Liver (tissue), 9 donors: Measurements from ENCODE around the gene LTBP2. TPM values are rescaled to one million over a fixed set of nuclear protein-coding genes. Genes with fewer than 3 reads are reported as not detected.

Experiments used
- DNase-seq: peaks from one replicate; pipeline ENCODE4 v3.0.0-alpha.2; 2017; ENCODE audit warnings: low spot score
- H3K27ac ChIP-seq, 2 donors: one replicate each; pipeline ENCODE4 v1.7.0; 2013; ENCODE audit warnings: inconsistent platforms in 2 of 2, low read length in 2 of 2, control low read depth in 1 of 2, low read depth in 1 of 2, mild to moderate bottlenecking in 1 of 2
- H3K27me3 ChIP-seq, 4 donors: one replicate each; pipeline versions ENCODE4 v1.6.1 to v1.7.0; 2013; ENCODE audit warnings: low read length in 3 of 4, inconsistent platforms in 1 of 4, mild to moderate bottlenecking in 1 of 4, moderate library complexity in 1 of 4; ENCODE audit not compliant: control insufficient read depth in 4 of 4, insufficient read depth in 4 of 4
- H3K36me3 ChIP-seq, 4 donors: one replicate each; pipeline versions ENCODE4 v1.6.1 to v1.7.0; 2013; ENCODE audit warnings: low read length in 3 of 4, mild to moderate bottlenecking in 3 of 4, low read depth in 1 of 4, moderate library complexity in 1 of 4; ENCODE audit not compliant: control insufficient read depth in 4 of 4, insufficient read depth in 3 of 4
- H3K4me1 ChIP-seq, 4 donors: one replicate each; pipeline versions ENCODE4 v1.6.1 to v1.7.0; 2013; ENCODE audit warnings: low read length in 3 of 4, mild to moderate bottlenecking in 3 of 4, moderate library complexity in 1 of 4; ENCODE audit not compliant: control insufficient read depth in 4 of 4, insufficient read depth in 4 of 4
- H3K4me3 ChIP-seq, 3 donors: one replicate each; pipeline versions ENCODE4 v1.6.1 to v1.7.0; 2013; ENCODE audit warnings: low read length in 3 of 3, control low read depth in 1 of 3, low read depth in 1 of 3, mild to moderate bottlenecking in 1 of 3
- H3K9ac ChIP-seq, 2 donors: one replicate each; pipeline ENCODE4 v1.7.0; 2013; ENCODE audit warnings: low read length in 2 of 2, mild to moderate bottlenecking in 2 of 2, moderate library complexity in 2 of 2, control low read depth in 1 of 2, low read depth in 1 of 2
- H3K9me3 ChIP-seq, 4 donors: one replicate each; pipeline versions ENCODE4 v1.6.1 to v1.7.0; 2013; ENCODE audit warnings: low read length in 3 of 4; ENCODE audit not compliant: control insufficient read depth in 4 of 4
- CTCF ChIP-seq: fragments of 150-350 bp; IDR thresholded peaks from 2 replicates; pipeline ENCODE4 v1.5.1; 2017; ENCODE audit warnings: improper control_type of control experiment, low read depth, low read length; ENCODE audit not compliant: missing input control
- EGR1 ChIP-seq, 2 donors: IDR thresholded peaks; 2 replicates each; pipeline ENCODE4 v1.6.1; 2016 to 2018; ENCODE audit warnings: antibody characterized with exemption in 2 of 2, low read depth in 2 of 2
- FOXA1 ChIP-seq: IDR thresholded peaks from 2 replicates; pipeline ENCODE4 v1.6.1; 2016; ENCODE audit warnings: antibody characterized with exemption
- FOXA2 ChIP-seq: IDR thresholded peaks from 2 replicates; pipeline ENCODE4 v1.6.1; 2016; ENCODE audit warnings: antibody characterized with exemption
- GABPA ChIP-seq, 2 donors: IDR thresholded peaks in 1 of 2; conservative IDR thresholded peaks in 1 of 2; 2 replicates each; pipeline ENCODE4 v1.6.1; 2016; ENCODE audit warnings: antibody characterized with exemption in 2 of 2, mild to moderate bottlenecking in 1 of 2, moderate library complexity in 1 of 2
- HNF4A ChIP-seq, 2 donors: conservative IDR thresholded peaks; 2 replicates each; pipeline ENCODE4 v1.6.1; 2016; ENCODE audit warnings: antibody characterized with exemption in 2 of 2, mild to moderate bottlenecking in 2 of 2
- HNF4G ChIP-seq: IDR thresholded peaks from 2 replicates; pipeline ENCODE4 v1.6.1; 2016; ENCODE audit warnings: antibody characterized with exemption
- JUND ChIP-seq, 2 donors: IDR thresholded peaks; 2 replicates each; pipeline ENCODE4 v1.6.1; 2016; ENCODE audit warnings: antibody characterized with exemption in 2 of 2
- NR2F2 ChIP-seq: IDR thresholded peaks from 2 replicates; pipeline ENCODE4 v1.6.1; 2016; ENCODE audit warnings: antibody characterized with exemption
- RAD21 ChIP-seq, 2 donors: IDR thresholded peaks; 2 replicates each; pipeline ENCODE4 v1.6.1; 2016; ENCODE audit warnings: antibody characterized with exemption in 2 of 2, mild to moderate bottlenecking in 2 of 2
- RXRA ChIP-seq, 2 donors: IDR thresholded peaks; 2 replicates each; pipeline ENCODE4 v1.6.1; 2017 to 2018; ENCODE audit warnings: antibody characterized with exemption in 2 of 2, mild to moderate bottlenecking in 1 of 2
- SP1 ChIP-seq: IDR thresholded peaks from 2 replicates; pipeline ENCODE4 v1.6.1; 2018; ENCODE audit warnings: antibody characterized with exemption, mild to moderate bottlenecking
- TAF1 ChIP-seq: conservative IDR thresholded peaks from 2 replicates; pipeline ENCODE4 v1.6.1; 2016; ENCODE audit warnings: antibody characterized with exemption, mild to moderate bottlenecking
- YY1 ChIP-seq: IDR thresholded peaks from 2 replicates; pipeline ENCODE4 v1.6.1; 2016; ENCODE audit warnings: antibody characterized with exemption, mild to moderate bottlenecking
- WGBS: extraction: QIAGEN DNeasy Blood & Tissue Kit; methylation state at CpG from one replicate; pipeline ENCODE4 v1.1.7; 2013; 5-methylcytosine and 5-hydroxymethylcytosine counted together
- polyA plus RNA-seq, 2 donors: library from polyadenylated mRNA; stranded (reverse) in 1 of 2; unstranded in 1 of 2; fragments of 200-250 nt in 1 of 2; fragments of >200 nt in 1 of 2; fragmentation: Nextera tagmentation in 1 of 2; extraction: Ambion mirVana in 1 of 2; gene quantifications; one replicate each; pipeline versions ENCODE4 v1.2.1 to v1.2.3, GENCODE V29; 2013 to 2015
- total RNA-seq, 2 donors: library from RNA; depleted of rRNA; stranded (reverse); fragments of >200 nt; gene quantifications; one replicate each; pipeline ENCODE4 v1.2.3, GENCODE V29; 2014
- TF ChIP-seq, protein P1 (sequence below): IDR thresholded peaks from 2 replicates; pipeline ENCODE4 v1.6.1; 2016; ENCODE audit warnings: antibody characterized with exemption, mild to moderate bottlenecking
- TF ChIP-seq, protein P2 (sequence below): IDR thresholded peaks from 2 replicates; pipeline ENCODE4 v1.6.1; 2016; ENCODE audit warnings: antibody characterized with exemption
- TF ChIP-seq, protein P3 (sequence below): IDR thresholded peaks from 2 replicates; pipeline ENCODE4 v1.6.1; 2016; ENCODE audit warnings: antibody characterized with exemption
- TF ChIP-seq, protein P4 (sequence below): IDR thresholded peaks from 2 replicates; pipeline ENCODE4 v1.6.1; 2016; ENCODE audit warnings: antibody characterized with exemption
- donor health status: healthy.
- donor health status: healthy.
- donor health status: healthy.
- donor health status: healthy.
- donor health status: healthy.

The LTBP2 gene
- total RNA-seq = 1 to 10 TPM; 1.1 to 1.3 TPM
- under 1 TPM; 0.24 to 0.69 TPM for polyA plus RNA-seq

- 2% methylated on average over 70 of the region's 70 CpGs for WGBS
- no peaks in the 10 kb centered on the region for H3K9me3 ChIP-seq
- H3K9ac ChIP-seq = no peak within 1 kb of the TSS
- DNase-seq = no peak
- peaks cover 3 to 17% (median 9%) of the 10 kb centered on the region in 4 donors for H3K4me1 ChIP-seq
- H3K4me3 ChIP-seq = peak within 1 kb of the TSS; percentile 39 to 76 (median 72)
- no peaks in the 10 kb centered on the region for H3K36me3 ChIP-seq
- TF ChIP-seq TAF1 (no peak), NR2F2 (no peak), FOXA1 (no peak), YY1 (no peak), CTCF (no peak), FOXA2 (no peak), HNF4G (no peak), JUND (IDR thresholded peaks at IDR 0.05) (no peak), EGR1 (IDR thresholded peaks at IDR 0.05; ENCODE audit: low read depth in 2 of 2) (no peak), RXRA (IDR thresholded peaks at IDR 0.05) (no peak), GABPA (IDR thresholded peaks at IDR 0.05 in 1 of 2, conservative IDR thresholded peaks at IDR 0.05 in 1 of 2) (no peak), RAD21 (IDR thresholded peaks at IDR 0.05) (no peak), HNF4A (conservative IDR thresholded peaks at IDR 0.05) (no peak), SP1 (no peak)
- TF ChIP-seq, protein P1, sequence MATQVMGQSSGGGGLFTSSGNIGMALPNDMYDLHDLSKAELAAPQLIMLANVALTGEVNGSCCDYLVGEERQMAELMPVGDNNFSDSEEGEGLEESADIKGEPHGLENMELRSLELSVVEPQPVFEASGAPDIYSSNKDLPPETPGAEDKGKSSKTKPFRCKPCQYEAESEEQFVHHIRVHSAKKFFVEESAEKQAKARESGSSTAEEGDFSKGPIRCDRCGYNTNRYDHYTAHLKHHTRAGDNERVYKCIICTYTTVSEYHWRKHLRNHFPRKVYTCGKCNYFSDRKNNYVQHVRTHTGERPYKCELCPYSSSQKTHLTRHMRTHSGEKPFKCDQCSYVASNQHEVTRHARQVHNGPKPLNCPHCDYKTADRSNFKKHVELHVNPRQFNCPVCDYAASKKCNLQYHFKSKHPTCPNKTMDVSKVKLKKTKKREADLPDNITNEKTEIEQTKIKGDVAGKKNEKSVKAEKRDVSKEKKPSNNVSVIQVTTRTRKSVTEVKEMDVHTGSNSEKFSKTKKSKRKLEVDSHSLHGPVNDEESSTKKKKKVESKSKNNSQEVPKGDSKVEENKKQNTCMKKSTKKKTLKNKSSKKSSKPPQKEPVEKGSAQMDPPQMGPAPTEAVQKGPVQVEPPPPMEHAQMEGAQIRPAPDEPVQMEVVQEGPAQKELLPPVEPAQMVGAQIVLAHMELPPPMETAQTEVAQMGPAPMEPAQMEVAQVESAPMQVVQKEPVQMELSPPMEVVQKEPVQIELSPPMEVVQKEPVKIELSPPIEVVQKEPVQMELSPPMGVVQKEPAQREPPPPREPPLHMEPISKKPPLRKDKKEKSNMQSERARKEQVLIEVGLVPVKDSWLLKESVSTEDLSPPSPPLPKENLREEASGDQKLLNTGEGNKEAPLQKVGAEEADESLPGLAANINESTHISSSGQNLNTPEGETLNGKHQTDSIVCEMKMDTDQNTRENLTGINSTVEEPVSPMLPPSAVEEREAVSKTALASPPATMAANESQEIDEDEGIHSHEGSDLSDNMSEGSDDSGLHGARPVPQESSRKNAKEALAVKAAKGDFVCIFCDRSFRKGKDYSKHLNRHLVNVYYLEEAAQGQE = no peak
- TF ChIP-seq, protein P2, sequence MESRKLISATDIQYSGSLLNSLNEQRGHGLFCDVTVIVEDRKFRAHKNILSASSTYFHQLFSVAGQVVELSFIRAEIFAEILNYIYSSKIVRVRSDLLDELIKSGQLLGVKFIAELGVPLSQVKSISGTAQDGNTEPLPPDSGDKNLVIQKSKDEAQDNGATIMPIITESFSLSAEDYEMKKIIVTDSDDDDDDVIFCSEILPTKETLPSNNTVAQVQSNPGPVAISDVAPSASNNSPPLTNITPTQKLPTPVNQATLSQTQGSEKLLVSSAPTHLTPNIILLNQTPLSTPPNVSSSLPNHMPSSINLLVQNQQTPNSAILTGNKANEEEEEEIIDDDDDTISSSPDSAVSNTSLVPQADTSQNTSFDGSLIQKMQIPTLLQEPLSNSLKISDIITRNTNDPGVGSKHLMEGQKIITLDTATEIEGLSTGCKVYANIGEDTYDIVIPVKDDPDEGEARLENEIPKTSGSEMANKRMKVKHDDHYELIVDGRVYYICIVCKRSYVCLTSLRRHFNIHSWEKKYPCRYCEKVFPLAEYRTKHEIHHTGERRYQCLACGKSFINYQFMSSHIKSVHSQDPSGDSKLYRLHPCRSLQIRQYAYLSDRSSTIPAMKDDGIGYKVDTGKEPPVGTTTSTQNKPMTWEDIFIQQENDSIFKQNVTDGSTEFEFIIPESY = no peak
- TF ChIP-seq, protein P3, sequence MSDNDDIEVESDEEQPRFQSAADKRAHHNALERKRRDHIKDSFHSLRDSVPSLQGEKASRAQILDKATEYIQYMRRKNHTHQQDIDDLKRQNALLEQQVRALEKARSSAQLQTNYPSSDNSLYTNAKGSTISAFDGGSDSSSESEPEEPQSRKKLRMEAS = no peak
- TF ChIP-seq, protein P4, sequence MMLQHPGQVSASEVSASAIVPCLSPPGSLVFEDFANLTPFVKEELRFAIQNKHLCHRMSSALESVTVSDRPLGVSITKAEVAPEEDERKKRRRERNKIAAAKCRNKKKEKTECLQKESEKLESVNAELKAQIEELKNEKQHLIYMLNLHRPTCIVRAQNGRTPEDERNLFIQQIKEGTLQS = no peak
- H3K27ac ChIP-seq = no peak within 1 kb of the TSS
- peaks cover 0 to 10% (median 0%) of the 10 kb centered on the region in 4 donors for H3K27me3 ChIP-seq
These were observed at the start of gene LTBP2 for GRCh38 chr14:74611650-74612349. LTBP2 (minus strand) TSS chr14:74612237; CDS start chr14:74611944, 293 bp downstream.
